Stomach (tissue), 4 donors: ENCODE data around the gene UBR7.

Experiments
- EP300 ChIP-seq: sonication (generic); formaldehyde crosslinking; IDR thresholded peaks from one replicate; pipeline ENCODE4 v1.6.1; 2017; ENCODE audit warnings: antibody characterized with exemption
- POLR2A ChIP-seq, 4 donors: fragments of 450-650 bp; IDR thresholded peaks; one replicate each; pipeline ENCODE4 v1.6.1; 2016; ENCODE audit warnings: antibody characterized with exemption in 4 of 4, control low read depth in 2 of 4, mild to moderate bottlenecking in 1 of 4, moderate library complexity in 1 of 4
- POLR2AphosphoS5 ChIP-seq, 3 donors: sonication (generic); formaldehyde crosslinking; IDR thresholded peaks; one replicate each; pipeline ENCODE4 v1.6.1; 2016; ENCODE audit warnings: antibody characterized with exemption in 3 of 3
- TF ChIP-seq, protein P1 (sequence below), 7 experiments: fragments of 450-650 bp in 4 of 7; fragments of 200-600 bp in 3 of 7; sonication (generic) in 3 of 7; IDR thresholded peaks; one replicate each; pipeline ENCODE4 v1.5.1; 2016 to 2019; ENCODE audit warnings: antibody characterized with exemption in 7 of 7, control low read depth in 2 of 7, mild to moderate bottlenecking in 1 of 7

DNA sequence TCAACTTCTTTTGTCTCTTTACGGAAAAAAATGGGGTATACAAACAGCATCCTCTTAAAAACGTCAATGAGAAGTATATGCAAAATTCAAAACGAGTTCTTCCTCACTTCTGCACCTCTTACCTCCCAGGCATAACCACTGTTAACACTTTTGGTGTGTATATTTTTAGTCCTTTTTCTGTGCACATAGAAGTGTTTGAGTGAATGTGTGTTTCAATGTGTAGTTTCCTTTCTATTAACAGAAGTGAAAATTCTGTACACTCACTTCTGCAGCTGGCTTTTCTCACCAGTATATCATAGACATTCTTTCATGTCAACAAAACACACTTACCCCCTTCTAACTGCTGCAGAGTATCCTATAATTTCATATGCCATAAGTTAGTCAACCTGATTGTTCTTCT is 5.4 kb downstream of the UBR7 start:
- TF ChIP-seq, protein P1, sequence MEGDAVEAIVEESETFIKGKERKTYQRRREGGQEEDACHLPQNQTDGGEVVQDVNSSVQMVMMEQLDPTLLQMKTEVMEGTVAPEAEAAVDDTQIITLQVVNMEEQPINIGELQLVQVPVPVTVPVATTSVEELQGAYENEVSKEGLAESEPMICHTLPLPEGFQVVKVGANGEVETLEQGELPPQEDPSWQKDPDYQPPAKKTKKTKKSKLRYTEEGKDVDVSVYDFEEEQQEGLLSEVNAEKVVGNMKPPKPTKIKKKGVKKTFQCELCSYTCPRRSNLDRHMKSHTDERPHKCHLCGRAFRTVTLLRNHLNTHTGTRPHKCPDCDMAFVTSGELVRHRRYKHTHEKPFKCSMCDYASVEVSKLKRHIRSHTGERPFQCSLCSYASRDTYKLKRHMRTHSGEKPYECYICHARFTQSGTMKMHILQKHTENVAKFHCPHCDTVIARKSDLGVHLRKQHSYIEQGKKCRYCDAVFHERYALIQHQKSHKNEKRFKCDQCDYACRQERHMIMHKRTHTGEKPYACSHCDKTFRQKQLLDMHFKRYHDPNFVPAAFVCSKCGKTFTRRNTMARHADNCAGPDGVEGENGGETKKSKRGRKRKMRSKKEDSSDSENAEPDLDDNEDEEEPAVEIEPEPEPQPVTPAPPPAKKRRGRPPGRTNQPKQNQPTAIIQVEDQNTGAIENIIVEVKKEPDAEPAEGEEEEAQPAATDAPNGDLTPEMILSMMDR (IDR thresholded peaks at IDR 0.05), result no peak
- TF ChIP-seq POLR2A (IDR thresholded peaks at IDR 0.05) (no peak), POLR2AphosphoS5 (IDR thresholded peaks at IDR 0.05) (no peak), EP300 (no peak)
